ENCODE data around the gene EEPD1. TPM values are rescaled to one million over a fixed set of nuclear protein-coding genes. Genes with fewer than 3 reads are reported as not detected.

Gene EEPD1
- total RNA-seq, 1 donor from 2014 or later, result 5.4 TPM

DNA sequence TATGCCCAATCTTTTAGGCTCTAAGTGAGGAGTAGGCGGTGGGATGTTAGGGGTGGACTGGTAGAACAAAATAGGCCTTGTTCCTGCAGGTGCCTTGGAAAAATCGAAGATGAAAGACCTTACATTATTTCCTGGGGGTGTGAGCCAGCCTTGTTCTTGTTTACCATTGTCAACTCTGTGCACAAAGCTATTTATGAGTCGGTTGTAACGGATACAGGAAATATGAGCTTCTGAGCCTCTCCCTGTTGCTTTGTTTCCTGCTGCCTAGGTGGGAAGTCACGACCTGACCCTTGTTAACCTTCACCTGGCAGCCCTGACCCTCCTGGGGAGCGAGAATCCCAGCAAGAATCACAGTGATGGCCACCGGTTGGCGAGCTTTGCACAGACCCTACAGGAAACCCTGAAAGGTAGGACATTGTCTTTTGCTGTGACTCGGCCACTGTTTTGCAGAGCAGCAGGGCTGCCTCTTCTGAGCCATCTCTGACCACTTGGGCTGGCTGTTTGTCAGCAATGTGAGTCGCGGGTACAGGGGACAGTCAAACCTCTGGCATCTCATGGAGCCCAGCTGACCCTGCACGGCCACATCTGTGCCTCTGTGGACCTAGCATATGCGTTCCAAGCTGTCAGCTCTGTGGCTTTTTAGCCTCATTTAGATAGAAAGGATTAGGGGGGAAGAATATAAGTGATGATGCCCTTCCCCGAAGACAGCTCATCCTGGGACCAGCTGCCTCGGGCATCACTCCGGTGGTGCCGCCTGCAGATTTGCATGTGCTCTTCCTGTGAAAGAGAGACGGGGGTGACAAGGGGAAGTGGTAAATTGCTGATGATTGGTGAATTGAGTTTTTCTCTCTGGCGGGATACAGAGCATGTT is 134.6 kb downstream of the EEPD1 start:
- Histone ChIP-seq H3K4me1 (ENCODE audit: insufficient read depth, low read length) (peaks cover 19% of the 10 kb centered on the region), H3K4me2 (ENCODE audit: low read length) (no peak overlapping the region), H3K36me3 (ENCODE audit: insufficient read depth, low read length) (no peaks in the 10 kb centered on the region), H3K9ac (ENCODE audit: low read length) (no peak overlapping the region), H3K79me2 (ENCODE audit: insufficient read depth, low read length) (no peaks in the 10 kb centered on the region), H3K9me3 (ENCODE audit: insufficient read depth, low read depth, low read length) (no peaks in the 10 kb centered on the region), H3K27me3 (ENCODE audit: insufficient read depth, low read length) (no peaks in the 10 kb centered on the region), H3K4me3 (ENCODE audit: insufficient read depth, low read depth, low read length) (no peak overlapping the region), H4K20me1 (ENCODE audit: insufficient read depth, low read length) (no peaks in the 10 kb centered on the region), H3K27ac (ENCODE audit: low read depth, low read length) (no peak overlapping the region), H2AFZ (ENCODE audit: low read depth, low read length) (no peak overlapping the region)
- H3K4me1 Mint-ChIP-seq (ENCODE audit: low read depth, unreplicated experiment), result peaks cover 30% of the 10 kb centered on the region
- DNase-seq (ENCODE audit: low read depth) (no peak), FAIRE-seq (no peak)
- H3K27me3 Mint-ChIP-seq (ENCODE audit: low read depth, unreplicated experiment), result no peaks in the 10 kb centered on the region
- no peaks in the 10 kb centered on the region for H3K9me3 Mint-ChIP-seq (ENCODE audit: unreplicated experiment)
- H3K4me3 Mint-ChIP-seq (ENCODE audit: unreplicated experiment), result no peak overlapping the region
- TF ChIP-seq CTCF (IDR thresholded peaks at IDR 0.05; ENCODE audit: insufficient read depth, low read depth, low read length), result no peak
- TF ChIP-seq EZH2 (IDR thresholded peaks at IDR 0.05; ENCODE audit: insufficient read depth, low read length), result no peak
- peaks cover 4% of the 10 kb centered on the region for H3K36me3 Mint-ChIP-seq (ENCODE audit: low read depth, unreplicated experiment)
- no peak overlapping the region for H3K27ac Mint-ChIP-seq (ENCODE audit: unreplicated experiment)

GRCh38 chr7:36288501-36288900 is 135.4 kb downstream of the EEPD1 start:
- Histone ChIP-seq H3K9ac (ENCODE audit: low read length) (no peak overlapping the region), H3K27me3 (ENCODE audit: insufficient read depth, low read length) (no peaks in the 10 kb centered on the region), H2AFZ (ENCODE audit: low read depth, low read length) (no peak overlapping the region), H3K4me2 (ENCODE audit: low read length) (no peak overlapping the region), H3K79me2 (ENCODE audit: insufficient read depth, low read length) (no peaks in the 10 kb centered on the region), H3K27ac (ENCODE audit: low read depth, low read length) (no peak overlapping the region), H3K4me3 (ENCODE audit: insufficient read depth, low read depth, low read length) (no peak overlapping the region), H3K9me3 (ENCODE audit: insufficient read depth, low read depth, low read length) (no peaks in the 10 kb centered on the region), H3K36me3 (ENCODE audit: insufficient read depth, low read length) (no peaks in the 10 kb centered on the region), H4K20me1 (ENCODE audit: insufficient read depth, low read length) (no peaks in the 10 kb centered on the region), H3K4me1 (ENCODE audit: insufficient read depth, low read length) (peaks cover 19% of the 10 kb centered on the region)
- Mint-ChIP-seq H3K9me3 (ENCODE audit: unreplicated experiment) (no peaks in the 10 kb centered on the region), H3K27me3 (ENCODE audit: low read depth, unreplicated experiment) (no peaks in the 10 kb centered on the region), H3K4me1 (ENCODE audit: low read depth, unreplicated experiment) (peaks cover 28% of the 10 kb centered on the region), H3K36me3 (ENCODE audit: low read depth, unreplicated experiment) (peaks cover 4% of the 10 kb centered on the region), H3K27ac (ENCODE audit: unreplicated experiment) (no peak overlapping the region), H3K4me3 (ENCODE audit: unreplicated experiment) (no peak overlapping the region)
- FAIRE-seq (no peak), DNase-seq (ENCODE audit: low read depth) (no peak)
- TF ChIP-seq CTCF (IDR thresholded peaks at IDR 0.05; ENCODE audit: insufficient read depth, low read depth, low read length), result no peak
- TF ChIP-seq EZH2 (IDR thresholded peaks at IDR 0.05; ENCODE audit: insufficient read depth, low read length), result no peak

All from astrocyte (in vitro differentiated cells and primary cell).